ENCODE data around the gene ZNF423.

ZNF423 gene

DNA sequence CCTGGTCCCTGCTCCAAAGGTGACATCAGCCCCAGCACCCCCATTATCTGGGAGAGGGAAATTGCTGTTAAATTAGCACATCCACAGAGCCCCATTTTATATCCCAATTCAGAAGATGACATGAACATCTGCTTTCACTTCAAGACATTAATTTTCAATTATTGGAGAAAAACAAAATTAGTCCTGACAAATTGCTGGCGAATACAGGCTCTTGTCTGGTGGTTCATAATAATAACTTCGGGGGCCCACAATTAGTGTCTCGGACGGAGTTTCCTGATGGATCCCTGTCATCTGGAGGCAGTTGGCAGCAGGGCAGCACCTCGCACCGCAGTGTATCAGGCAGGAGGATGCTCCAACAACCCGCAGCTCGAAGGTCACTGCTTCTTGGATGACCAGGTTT lies 7.4 kb downstream of the ZNF423 start:
- DNase-seq (ENCODE audit: low read depth), result no peak

DNA sequence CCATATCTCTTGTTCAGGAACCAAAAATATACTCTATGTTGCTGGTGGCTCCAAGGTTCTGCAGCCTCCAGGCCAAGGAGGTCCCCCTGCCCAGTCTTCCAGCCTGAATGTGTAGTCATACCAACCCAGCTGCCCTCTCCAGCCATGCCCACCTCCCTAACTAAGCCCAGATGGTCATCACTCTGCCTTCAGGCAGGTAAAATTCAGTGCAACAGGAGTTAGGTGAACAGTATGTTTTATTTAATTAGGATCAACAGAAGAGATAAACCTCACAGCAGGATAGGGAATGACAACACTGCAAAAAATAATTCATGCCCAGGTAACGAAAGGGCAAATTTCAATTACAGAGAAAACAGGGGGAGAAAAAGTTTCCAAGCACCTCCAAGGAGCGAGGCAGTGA lies 9.1 kb downstream of the ZNF423 start:
- DNase-seq (ENCODE audit: low read depth), result no peak

DNA sequence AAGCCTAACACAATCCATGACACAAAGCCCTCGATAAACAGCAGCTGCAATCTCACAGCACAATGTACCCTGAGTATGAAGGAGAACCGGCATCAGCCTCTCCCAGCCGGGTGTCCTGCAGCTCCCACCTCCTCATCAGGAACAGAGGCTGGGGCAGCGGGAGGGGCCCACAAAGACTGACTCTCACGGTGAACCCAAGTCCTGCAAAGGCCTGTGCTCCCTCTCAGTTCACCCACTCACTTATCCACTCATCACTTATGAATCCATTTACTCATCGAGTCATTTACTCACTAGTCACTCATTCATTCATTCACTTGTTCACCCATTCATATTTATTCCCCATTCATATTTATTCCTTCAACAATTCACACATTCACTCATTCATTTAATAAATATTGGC lies 11.6 kb downstream of the ZNF423 start:
- no peak for DNase-seq (ENCODE audit: low read depth)

DNA sequence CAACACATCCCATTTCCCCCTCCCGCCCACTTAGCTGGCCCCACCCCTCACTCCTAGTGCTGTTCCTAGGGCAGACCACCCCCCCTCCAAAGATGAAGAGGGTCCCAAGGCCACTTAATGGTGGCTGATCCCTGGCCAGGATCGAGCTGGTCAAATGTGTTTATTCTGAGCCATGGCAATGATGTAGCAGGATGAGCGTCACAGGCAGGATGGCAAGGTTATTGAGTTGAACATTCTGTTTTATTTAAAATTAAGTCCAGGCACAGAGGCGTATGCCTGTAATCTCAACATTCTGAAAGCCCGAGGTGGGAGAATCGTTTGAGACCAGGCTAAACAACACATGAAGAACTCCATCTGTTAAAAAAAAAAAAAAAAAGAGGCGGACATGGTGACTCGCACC lies 12.2 kb downstream of the ZNF423 start:
- DNase-seq (ENCODE audit: low read depth), result no peak

DNA sequence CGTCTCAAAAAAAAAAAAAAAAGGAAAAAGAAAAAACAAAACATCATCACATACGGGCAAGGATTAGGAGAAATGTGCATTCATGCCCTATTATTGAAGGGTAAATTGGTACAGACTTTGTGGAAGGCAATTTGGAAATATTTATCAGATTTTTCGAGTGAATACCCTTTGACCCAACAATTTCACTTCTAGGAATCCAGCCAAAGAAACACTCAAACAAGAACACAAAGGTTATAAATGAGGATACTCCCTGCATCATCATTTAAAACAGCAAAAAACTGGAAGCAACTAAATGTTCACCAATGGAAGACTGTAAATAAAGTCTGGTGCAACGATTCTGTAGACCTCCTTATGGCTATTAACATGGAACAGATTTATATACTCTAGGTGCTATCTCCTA lies 12.9 kb downstream of the ZNF423 start:
- DNase-seq (ENCODE audit: low read depth), result no peak

DNA sequence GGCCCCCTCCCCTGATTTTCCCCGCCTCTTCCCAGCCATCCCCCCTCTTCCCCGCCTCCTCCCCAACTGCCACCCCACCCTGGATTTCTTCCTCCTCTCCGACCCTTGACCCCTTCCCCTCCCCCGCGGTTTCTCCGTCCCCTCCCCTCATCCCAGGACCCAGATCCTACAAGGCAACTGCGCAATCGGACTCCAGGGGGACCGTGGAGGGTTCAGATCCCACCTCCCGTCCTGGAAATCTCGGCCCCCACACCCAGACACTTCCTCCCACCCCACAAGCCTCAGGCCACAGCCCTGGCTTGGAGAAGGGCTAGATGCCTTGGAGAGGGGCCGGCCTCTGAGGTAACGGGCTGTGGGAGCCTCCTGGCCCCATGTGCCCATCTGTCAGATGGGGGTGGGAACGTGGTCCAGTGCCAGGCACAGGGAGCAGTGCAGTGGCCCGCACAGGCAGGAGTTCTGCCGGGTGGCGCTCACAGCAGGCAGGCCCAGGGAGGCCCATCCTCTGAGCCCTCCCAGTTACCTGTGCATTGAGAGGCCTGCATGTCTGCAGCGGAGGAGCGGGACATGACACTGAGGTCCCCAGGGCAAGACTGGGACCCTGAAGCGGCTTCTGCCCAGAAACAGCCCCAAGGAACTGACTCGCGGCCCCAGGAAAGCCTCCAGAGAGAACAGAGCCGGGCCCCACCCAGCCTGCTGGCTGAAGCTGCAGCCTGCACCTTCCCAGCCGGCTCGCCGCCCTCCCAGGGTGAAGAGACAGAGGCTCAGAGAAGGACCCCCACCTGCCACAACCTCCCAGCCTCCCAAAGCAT lies 16.7 kb downstream of the ZNF423 start:
- no peak for DNase-seq (ENCODE audit: low read depth)

DNA sequence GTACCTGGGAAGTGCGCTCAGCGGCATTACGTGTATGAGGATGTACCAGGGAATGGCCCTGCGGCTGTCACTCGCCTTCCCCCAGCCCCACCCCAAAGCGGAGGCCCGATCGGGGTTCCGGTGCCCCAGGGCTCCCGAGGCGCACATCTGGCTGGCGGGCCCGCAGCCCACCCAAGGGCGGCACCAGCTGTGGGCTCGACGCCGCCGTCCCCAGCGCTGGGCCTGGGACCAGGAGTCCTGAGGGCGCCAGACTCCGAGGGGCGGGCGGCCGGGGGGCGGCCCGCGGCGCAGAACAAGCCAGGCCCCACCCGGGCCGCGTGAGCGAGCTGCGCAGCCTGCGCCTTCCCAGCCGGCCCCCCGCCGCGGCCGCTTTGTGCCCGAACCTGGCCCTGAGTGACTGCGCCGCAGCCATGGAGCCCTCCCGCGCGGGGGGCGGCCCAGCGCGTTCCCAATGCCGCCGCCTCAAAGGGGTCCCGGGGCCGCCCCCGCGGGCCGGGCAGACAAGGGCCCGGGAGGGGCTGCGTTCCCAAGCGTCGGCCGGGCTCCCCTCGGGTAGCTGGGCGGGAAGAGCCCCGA lies 17.4 kb downstream of the ZNF423 start:
- DNase-seq (ENCODE audit: low read depth), result no peak

DNA sequence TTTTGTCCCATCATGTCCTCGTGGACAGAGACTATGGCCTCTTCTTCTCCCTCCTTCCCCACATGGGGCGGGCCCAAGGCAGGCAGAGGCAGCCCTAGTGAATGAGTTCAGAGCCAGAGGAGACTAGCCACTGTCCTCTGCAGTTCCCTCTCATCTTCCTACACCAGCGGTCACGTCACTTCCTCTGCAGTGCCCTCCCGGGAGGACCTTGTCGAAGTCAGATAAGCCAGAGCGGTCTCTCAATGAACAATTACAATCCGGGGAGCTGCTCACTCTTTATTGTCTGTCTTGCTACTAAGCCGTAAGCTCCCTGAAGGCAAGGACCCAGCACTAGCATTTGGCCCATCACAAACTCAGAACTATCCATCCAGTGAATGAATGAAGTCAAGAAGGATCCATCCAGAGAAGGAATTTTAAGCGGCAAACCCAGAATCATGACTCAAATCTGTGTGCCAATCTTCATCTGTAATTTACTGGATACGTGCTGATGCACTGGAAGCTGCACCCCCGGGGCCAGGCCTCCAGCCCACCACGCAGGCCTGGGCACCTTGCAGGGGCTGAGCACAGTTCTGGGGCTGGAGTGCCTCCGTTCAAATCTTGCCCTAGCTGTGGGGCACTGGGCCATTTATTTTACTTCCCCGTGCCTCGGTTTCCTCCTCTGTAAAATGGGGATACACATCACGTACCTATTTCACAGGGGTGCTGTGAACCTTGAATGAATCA lies 18.1 kb downstream of the ZNF423 start:
- DNase-seq (ENCODE audit: low read depth), result no peak

DNA sequence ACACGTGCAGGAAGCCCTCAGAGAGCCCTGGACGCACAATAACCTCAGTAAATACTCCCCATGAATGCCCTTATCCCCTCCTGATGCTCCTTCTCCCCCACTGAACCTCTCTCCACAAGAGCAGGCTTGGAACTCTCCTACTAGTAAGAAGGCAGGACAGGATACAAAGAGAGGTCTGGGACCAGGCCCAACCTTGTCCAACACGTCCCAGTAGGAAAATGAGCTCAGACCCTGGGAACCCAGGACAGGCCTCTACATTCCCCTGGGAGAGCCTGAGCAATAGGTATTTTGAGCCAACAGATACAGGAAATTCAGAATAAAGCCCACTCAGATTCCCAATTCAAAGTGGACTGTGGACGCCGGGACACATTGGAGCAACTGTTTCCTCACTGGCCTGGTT lies 19.2 kb downstream of the ZNF423 start:
- DNase-seq (ENCODE audit: low read depth), result no peak

DNA sequence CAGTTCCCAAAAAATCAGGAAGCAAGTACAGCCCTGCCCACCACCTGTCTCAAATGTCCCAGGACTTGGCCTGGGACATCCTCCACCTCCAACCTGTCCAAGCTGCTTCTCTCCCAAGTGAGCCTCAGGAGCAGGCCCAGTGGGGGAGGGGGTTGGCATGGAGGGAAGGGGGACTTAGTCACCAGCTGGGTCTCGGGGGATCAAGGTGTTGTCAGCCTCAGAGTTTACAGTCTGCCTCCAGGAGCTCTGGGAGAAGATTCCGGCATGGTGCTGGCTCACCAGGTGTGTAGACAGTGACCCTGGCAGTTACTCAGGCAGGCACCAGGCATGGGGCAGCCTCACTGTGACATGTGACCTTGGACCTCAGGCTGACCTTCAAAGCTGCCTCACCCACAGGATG lies 19.7 kb downstream of the ZNF423 start:
- no peak for DNase-seq (ENCODE audit: low read depth)

DNA sequence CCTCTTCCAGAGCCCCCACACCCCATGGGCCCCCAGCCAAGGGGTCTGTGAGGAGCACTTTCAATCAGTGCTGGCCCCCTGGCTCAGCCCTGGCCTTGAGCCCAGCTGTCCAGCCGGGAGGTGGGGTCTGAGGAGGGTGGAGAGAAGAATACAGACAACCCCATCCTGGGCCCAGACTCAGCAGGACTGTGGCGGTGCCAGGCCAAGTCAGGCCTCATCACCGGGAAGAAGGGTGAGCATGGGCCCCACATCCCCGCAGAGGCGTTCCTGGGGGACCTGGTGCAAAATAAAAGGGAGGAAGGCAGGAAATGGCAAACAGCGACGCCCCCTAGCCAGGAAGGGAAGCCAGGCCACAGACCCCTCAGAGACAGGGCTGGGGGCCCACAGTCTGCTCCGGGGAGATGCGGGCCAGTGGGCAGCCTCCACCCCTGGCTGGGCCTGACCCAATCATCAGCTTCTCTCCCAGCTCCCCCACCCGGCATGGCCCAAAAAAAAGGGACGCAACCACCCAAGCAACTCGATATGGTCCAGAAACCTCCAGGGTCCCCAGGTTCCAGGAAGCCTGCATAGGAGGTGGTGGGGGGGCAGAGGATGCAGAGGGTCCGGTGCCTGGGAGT lies 20.6 kb downstream of the ZNF423 start:
- DNase-seq (ENCODE audit: low read depth), result no peak

DNA sequence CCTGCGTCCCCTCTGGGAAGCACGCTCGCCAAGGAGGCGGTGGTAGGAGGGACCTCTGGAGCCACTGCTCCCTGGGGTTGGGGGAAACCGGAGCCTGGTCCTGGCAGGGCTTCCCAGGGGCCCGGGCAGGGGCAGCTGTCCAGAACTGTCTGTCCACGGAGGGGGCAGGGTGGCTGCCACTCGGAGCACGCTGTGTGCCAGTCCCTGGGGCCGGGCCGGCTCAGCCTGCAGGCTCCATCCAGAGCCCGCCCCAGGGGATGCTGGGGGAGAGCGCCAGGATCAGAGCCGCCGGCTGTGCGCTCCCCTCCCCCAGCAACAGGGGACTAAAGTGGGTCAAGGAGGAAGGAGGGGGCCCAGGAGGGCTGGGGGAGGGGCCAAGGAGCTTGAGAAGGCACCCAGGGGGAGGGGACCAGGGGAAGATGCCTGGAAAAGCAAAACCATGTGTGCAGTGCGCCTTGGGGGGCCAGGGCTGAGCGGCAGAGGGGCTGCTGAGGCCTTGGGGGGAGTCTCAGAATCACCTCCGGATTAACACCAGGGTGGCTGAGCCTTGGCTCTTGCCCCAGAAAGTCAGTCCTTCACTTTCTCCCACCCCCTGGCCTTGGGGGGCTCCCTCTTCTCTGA lies 21.3 kb downstream of the ZNF423 start:
- no peak for DNase-seq (ENCODE audit: low read depth)

DNA sequence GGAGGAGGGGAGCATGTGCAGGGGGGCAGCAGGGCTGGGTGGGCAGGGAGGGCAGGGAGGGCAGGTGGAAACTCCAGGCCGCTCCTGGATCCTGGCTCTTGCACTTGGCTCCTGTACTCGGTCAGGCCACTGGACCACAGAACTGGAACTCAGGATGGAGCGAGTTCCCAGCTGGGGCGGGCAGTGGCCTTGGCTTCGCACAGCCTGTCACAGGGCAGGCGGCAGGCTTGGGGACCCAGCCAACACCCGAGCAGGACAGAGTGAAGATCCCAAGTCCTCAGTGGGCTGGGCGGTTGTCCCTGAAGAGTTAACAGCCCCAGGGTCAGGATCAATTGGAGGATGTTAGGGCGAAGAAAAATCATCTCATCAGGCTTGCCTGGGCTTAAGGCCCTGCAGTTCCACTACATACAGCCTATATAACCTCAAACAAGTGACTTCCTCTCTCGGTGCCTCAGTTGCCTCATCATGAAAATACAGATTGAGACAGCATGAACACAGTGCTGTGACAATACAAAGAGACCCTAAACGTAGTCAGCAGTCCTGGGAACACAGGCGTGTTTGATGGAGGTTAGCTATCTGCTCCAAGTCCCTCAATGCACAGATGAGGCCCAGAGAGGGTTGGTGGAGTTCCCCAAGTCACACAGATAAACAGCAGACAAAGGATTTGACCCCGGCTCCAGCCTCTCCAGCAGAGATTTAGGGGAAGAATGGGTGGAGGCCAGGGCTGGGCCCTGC lies 21.9 kb downstream of the ZNF423 start:
- no peak for DNase-seq (ENCODE audit: low read depth)

DNA sequence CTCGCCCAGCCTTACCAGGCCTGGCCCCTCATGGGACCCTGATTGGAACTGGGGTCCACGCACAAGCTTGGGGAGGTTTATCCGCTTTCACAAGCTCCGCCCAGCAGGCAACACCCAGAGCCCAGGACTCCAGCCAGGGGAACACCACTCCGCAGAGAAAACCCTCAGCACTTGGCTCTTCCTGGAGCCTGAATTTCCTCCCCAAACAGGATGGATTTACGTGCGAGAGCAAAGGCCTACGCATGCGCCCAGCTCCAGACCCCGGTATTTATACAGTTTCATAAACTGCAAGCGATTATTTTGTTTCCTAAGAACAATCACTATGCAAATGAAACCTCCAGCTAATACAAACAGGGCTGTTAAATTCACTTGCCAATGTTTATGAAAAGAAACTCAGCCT lies 22.8 kb downstream of the ZNF423 start:
- no peak for DNase-seq (ENCODE audit: low read depth)

DNA sequence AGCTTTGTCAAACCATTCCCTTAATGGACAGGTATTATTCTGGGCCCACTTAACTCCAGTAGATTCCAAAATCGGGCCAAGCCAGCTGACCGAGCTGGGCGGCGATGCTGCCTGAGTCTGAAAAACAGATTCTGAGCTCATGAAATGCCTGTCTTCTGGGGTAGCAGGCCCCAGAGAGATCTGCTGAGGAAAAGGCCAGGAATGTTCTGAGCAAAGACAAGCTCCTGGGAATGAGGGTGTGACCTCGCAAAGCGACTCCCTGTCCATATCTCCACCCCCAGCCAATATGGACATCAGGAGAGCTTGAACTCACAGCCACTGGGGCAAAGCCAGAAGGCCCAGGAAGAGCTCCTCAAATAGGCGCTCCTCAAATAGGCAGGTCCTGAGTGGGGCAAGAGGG lies 23.7 kb downstream of the ZNF423 start:
- no peak for DNase-seq (ENCODE audit: low read depth)

DNA sequence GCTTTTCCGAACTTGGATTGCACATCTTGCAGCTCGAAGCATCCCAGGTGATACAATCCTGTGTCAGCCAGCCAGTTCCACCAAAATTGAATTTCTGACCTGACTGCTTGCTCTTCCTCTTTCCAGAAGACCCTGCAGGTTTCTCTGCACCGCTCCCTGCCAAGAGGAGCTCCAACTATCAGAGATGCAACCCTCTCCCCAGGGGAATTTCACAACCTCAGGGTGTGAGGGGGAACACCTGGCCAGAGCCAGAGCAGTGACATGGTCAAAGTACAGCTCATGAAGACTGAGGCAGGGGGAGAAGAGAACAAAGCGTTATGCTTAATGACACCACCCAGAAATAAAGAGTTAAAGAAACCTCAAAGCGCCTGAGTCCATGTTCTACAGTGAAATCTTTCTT lies 25.0 kb downstream of the ZNF423 start:
- no peak for DNase-seq (ENCODE audit: low read depth)

DNA sequence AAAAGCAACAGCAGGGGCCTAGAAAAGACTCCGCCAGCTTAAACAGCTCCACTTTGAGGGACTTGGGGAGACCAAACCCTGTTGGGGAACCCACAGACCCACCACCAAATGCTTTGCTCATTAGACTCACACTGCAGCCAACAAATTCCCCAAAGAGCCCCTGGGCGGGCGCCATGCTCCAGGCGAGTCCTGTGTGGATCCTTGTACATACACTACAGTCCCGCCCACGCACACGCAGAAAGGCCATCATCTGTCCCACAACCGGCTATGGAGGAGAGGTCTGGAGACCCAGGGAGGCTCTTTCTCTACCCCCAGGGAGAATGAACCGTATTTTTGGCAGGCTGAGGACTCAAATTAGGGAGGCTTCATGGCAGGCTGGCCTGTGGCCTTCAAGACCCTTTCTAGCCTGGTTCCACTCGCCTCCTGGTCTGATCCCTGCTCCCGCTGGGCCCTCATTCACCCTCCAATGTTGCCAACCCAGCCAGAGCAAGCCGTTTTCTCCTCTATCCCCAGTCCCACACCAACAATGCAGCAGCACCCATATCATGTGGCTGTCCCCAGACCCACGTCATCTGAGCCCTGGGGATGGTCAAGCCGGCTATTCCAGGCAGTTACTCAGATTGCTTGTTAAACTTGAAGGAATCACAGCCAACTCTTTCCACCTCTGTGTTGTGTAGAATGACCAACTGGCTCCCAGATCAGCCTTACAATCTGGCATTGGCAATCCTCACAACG lies 27.2 kb downstream of the ZNF423 start:
- DNase-seq (ENCODE audit: low read depth), result no peak

DNA sequence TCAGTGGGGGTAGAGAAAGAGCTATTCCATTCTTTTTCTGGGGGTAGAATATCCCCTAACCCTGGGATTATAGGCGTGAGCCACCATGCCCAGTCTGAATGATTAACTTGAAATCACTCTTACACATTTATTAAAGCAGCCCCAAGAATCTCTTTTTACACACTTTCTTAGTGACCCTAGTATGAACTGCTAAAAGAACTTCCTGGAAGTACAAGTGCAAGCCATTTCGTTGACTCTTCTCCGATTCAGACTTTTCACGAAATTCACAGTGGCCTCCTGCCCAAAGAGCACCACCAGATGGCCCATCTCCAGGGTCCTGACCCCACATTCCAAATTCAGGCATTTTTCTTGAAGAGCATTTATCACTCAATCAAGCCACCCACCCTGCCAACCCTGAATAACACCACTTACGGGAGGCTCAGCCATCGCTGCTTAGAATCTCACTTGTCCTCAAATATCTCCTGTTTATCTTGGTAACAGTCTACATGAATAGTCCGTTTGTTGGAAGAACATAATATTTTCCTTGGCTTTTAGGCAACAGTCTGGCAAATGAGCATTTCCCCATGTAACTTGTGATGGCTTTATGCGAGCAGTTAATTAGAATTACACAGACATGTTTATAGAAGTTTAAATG lies 28.0 kb downstream of the ZNF423 start:
- no peak for DNase-seq (ENCODE audit: low read depth)

DNA sequence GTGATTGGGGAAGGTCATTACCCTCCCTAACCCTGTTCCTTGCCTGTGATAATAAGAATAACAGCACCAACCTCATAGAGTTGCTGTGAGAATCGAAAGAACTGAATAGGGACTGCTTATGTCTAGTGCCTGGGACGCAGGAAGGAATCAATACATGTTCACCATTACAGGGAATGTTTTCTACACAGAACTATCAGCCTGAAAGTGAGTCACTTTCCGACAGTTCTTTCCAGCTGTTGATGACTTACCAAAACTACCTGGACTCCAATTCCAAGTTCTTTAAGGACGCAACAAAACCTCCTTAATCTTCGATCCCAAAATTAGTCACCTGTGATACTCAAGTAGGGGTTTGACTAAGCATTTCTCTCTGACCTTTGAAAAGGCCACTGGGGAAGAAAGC lies 29.4 kb downstream of the ZNF423 start:
- DNase-seq (ENCODE audit: low read depth), result no peak

DNA sequence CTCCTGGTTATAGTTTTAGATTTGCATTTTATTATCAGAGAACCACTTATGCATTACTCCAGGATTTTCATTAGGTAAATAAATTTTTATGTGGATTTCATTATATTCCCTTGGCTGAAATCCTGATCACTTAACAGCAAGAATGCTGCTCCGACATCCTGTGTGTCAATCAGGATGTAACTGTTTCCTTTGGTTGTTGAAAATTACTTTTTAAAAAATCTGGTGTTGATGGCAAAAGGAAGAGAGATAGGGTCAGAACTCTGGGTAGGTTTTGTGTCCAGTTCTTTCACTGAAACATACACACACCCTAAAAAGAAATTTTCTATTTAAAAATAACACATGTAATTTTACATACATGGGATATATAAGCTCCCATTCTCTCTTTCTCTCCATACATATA lies 30.9 kb downstream of the ZNF423 start:
- DNase-seq (ENCODE audit: low read depth), result no peak

DNA sequence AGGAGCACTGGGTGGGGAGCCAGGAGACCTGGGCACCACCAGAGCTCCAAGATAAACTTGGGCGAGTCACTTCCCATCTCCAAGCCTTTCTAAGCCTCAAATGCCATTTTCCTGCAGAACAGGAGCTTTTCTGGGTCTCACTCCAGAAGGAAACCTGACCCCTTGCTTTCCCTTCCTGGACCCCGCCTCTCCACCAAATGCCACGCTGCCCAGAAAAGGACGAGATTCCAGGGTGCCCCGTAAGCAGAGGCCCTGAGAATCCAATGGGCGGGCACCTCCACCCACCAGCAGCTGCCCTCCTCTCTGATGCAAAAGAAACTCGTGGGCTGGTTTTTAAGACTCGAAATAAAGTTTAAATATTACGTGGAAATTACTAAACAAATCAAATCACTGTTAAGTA lies 31.3 kb downstream of the ZNF423 start:
- DNase-seq (ENCODE audit: low read depth), result no peak
